ENCODE data around the gene WNT6.

DNA sequence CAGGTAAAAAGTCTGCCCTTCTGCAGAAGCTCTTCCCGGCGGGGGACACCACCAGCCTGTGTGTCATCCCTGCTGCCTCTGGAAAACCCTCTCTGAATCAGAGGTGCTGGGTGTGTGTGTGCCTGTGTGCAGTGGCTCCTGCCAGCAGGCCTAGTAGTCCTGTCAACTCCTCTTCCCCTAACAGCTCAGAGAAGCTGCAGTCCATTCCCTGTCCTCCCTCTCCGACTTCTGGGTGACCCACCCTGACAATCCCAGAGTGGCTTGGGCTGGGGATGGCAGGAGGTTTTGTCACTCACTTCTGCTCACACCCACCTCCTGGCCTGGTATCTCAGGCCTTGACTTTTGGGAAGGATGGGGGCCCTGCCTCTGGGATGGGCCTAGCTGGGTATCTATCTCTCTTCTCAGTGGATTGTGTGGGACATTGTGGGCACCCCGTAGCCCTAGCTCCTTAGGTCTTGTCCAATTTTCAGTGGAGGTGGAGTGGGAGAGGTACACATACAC lies 23.3 kb downstream of the WNT6 start:
- TF ChIP-seq, protein P1, sequence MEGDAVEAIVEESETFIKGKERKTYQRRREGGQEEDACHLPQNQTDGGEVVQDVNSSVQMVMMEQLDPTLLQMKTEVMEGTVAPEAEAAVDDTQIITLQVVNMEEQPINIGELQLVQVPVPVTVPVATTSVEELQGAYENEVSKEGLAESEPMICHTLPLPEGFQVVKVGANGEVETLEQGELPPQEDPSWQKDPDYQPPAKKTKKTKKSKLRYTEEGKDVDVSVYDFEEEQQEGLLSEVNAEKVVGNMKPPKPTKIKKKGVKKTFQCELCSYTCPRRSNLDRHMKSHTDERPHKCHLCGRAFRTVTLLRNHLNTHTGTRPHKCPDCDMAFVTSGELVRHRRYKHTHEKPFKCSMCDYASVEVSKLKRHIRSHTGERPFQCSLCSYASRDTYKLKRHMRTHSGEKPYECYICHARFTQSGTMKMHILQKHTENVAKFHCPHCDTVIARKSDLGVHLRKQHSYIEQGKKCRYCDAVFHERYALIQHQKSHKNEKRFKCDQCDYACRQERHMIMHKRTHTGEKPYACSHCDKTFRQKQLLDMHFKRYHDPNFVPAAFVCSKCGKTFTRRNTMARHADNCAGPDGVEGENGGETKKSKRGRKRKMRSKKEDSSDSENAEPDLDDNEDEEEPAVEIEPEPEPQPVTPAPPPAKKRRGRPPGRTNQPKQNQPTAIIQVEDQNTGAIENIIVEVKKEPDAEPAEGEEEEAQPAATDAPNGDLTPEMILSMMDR (IDR thresholded peaks at IDR 0.05) = no peak
- no peak for TF ChIP-seq POLR2A (IDR thresholded peaks at IDR 0.05)
